Gastroesophageal sphincter (tissue), 4 donors: ENCODE measurements around the gene RBM42. TPM values are rescaled to one million over a fixed set of nuclear protein-coding genes. Genes with fewer than 3 reads are reported as not detected.
"Not testable (repeated sequence)": the region's sequence is repeated elsewhere in the genome, so short reads cannot be mapped to it uniquely, and the experiment has no call there.

Source experiments
- ATAC-seq: fragments of 150-250 bp; one replicate; pipeline ENCODE4 v1.9.1; 2016; ENCODE audit warnings: mild to moderate bottlenecking, moderate library complexity
- H3K27ac ChIP-seq, 4 donors: fragments of 200-600 bp; sonication (generic) in 3 of 4; 1 replicate in 3 of 4; 2 replicates in 1 of 4; pipeline ENCODE4 v1.5.1; 2016 to 2019
- H3K27me3 ChIP-seq: fragments of 200-600 bp; sonication (generic); one replicate; pipeline ENCODE4 v1.5.1; 2019
- H3K36me3 ChIP-seq, 2 donors: fragments of 200-600 bp; sonication (generic); one replicate each; pipeline ENCODE4 v1.5.1; 2019; ENCODE audit warnings: control low read depth in 1 of 2
- H3K4me1 ChIP-seq, 3 donors: fragments of 200-600 bp; sonication (generic); 1 replicate in 2 of 3; 2 replicates in 1 of 3; pipeline ENCODE4 v1.5.1; 2016 to 2019; ENCODE audit warnings: control low read depth in 2 of 3
- H3K4me3 ChIP-seq, 2 donors: fragments of 200-600 bp; sonication (generic); one replicate each; pipeline ENCODE4 v1.5.1; 2019; ENCODE audit warnings: mild to moderate bottlenecking in 1 of 2, moderate library complexity in 1 of 2
- H3K9me3 ChIP-seq, 3 donors: fragments of 200-600 bp; sonication (generic); one replicate each; pipeline ENCODE4 v1.5.1; 2017 to 2019; ENCODE audit warnings: control low read depth in 2 of 3
- EP300 ChIP-seq: sonication (generic); formaldehyde crosslinking; IDR thresholded peaks from one replicate; pipeline ENCODE4 v1.6.1; 2017; ENCODE audit warnings: antibody characterized with exemption, mild to moderate bottlenecking
- POLR2A ChIP-seq, 2 donors: fragments of 450-650 bp; IDR thresholded peaks; one replicate each; pipeline ENCODE4 v1.6.1; 2017; ENCODE audit warnings: antibody characterized with exemption in 2 of 2, mild to moderate bottlenecking in 2 of 2, moderate library complexity in 1 of 2
- POLR2AphosphoS5 ChIP-seq: sonication (generic); formaldehyde crosslinking; IDR thresholded peaks from one replicate; pipeline ENCODE4 v1.6.1; 2017; ENCODE audit warnings: antibody characterized with exemption
- WGBS, 2 donors: methylation state at CpG; one replicate each; pipeline ENCODE4 v1.1.5; 2018; ENCODE audit warnings: low coverage in 1 of 2; 5-methylcytosine and 5-hydroxymethylcytosine counted together
- total RNA-seq, 4 donors: library from RNA; depleted of rRNA; stranded (reverse); fragments of >200 nt; gene quantifications; one replicate each; pipeline ENCODE4 v1.1.0, GENCODE V29; 2016
- TF ChIP-seq, protein P1 (sequence below), 4 experiments: fragments of 200-600 bp in 2 of 4; fragments of 450-650 bp in 2 of 4; sonication (generic) in 1 of 4; IDR thresholded peaks; one replicate each; pipeline ENCODE4 v1.5.1; 2017 to 2019; ENCODE audit warnings: antibody characterized with exemption in 4 of 4, mild to moderate bottlenecking in 2 of 4, moderate library complexity in 2 of 4

RBM42 gene
- total RNA-seq, 4 donors from 2014 or later = 66.1 to 98.0 (median 72.8) TPM

DNA sequence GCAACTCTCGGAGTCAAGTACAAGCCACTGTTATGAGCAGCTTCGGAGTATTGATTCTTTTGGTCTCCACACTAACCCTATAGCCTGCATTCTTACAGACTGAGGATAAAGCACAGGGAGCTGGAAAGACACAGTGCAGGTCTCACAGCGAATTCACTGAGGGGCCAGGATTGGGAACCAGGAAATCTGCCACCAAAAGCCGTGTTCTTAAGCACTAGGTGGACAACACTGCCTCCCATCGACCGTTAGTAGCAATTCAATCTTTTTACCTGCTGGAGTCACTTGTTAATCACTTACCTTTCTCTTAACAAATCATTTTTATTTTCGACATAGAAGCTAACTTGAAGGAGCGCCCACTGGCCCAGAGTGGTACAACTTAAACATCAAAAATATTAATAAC lies 36.6 kb upstream of the RBM42 start:
- WGBS, 2 donors = 28 to 31% methylated on average over 5 to 8 of the region's 8 CpGs
- ATAC-seq = no peak
- Histone ChIP-seq H3K4me1 (no peaks in the 10 kb centered on the region), H3K36me3 (no peaks in the 10 kb centered on the region), H3K27ac (no peak overlapping the region), H3K27me3 (peaks cover 39% of the 10 kb centered on the region), H3K4me3 (no peak overlapping the region), H3K9me3 (no peaks in the 10 kb centered on the region)
- TF ChIP-seq, protein P1, sequence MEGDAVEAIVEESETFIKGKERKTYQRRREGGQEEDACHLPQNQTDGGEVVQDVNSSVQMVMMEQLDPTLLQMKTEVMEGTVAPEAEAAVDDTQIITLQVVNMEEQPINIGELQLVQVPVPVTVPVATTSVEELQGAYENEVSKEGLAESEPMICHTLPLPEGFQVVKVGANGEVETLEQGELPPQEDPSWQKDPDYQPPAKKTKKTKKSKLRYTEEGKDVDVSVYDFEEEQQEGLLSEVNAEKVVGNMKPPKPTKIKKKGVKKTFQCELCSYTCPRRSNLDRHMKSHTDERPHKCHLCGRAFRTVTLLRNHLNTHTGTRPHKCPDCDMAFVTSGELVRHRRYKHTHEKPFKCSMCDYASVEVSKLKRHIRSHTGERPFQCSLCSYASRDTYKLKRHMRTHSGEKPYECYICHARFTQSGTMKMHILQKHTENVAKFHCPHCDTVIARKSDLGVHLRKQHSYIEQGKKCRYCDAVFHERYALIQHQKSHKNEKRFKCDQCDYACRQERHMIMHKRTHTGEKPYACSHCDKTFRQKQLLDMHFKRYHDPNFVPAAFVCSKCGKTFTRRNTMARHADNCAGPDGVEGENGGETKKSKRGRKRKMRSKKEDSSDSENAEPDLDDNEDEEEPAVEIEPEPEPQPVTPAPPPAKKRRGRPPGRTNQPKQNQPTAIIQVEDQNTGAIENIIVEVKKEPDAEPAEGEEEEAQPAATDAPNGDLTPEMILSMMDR (IDR thresholded peaks at IDR 0.05) = peak in 2 of 4 experiments; percentile 10 to 26
- TF ChIP-seq POLR2A (IDR thresholded peaks at IDR 0.05) = no peak

DNA sequence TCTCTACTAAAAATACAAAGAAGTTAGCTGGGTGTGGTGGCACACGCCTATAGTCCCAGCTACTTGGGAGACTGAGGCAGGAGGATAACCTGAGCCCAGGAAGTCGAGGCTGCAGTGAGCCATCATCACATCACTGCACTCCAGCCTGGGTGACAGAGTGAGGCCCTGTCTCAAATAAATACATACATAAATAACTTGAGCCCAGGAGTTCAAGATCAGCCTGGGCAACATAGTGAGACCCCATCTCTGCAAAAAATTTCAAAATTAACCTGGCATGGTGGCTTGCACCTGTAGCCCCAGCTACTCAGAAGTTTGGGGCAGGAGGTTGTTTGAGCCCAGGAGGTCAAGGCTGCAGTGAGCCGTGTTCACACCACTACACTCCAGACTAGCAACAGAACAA lies 33.8 kb upstream of the RBM42 start:
- not testable (repeated sequence) for H3K4me1 ChIP-seq, H3K9me3 ChIP-seq, H3K4me3 ChIP-seq, H3K36me3 ChIP-seq, H3K27ac ChIP-seq, ATAC-seq
- H3K27me3 ChIP-seq = peaks cover 35% of the 10 kb centered on the region
- 63 to 100% methylated on average over 1 to 2 of the region's 3 CpGs for WGBS, 2 donors

DNA sequence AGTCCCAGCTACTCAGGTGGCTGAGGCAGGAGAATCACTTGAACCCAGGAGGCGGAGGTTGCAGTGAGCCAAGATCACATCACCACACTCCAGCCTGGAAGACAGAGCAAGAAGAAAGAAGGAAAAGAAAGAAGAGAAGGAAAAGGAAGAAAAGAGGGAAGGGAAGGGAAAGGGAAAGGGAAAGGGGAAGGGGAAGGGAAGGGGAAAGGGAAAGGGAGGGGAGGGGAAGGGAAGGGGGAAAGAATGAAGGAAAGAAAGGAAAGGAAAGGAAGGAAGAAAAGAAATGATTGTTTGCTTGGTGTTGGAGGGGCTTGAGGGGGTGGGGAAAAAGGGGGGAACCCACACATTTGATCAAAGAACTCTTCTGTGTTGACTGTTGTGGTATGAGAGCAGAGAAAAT lies 32.9 kb upstream of the RBM42 start:
- no peak for TF ChIP-seq EP300
- TF ChIP-seq, protein P1 (IDR thresholded peaks at IDR 0.05) = no peak
- no peak for TF ChIP-seq POLR2A (IDR thresholded peaks at IDR 0.05)
- no peak for TF ChIP-seq POLR2AphosphoS5

DNA sequence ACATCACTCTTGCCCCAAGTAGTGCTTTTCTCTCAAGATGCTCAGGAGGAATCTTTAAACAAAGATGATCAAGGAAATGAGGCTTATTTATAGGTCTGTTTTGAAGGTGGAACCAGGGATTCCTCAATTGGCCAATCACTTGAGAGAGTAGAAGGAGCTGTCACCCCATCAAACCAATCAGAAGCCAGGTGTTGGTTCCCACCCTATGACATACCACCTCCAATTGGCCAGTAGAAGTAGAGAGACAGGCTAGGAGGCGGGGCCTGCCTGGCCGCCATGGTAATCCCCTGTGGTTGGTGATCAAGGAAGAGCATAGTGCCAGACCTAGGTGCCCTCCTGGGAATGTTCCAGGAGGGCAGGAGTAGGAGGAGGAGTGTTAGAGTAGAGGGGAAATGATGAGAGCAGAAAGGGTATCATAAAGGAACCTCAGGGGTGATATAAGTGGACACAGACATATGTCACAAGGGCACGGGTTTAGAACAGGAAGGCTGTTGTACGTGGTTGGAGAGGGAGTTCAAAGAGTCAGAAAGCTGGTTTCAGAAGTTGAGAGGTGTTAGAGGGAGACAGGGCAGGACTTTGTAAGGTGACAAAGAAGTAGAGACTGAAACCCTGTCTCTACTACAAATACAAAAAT lies 32.4 kb upstream of the RBM42 start:
- Histone ChIP-seq H3K27me3 (peaks cover 33% of the 10 kb centered on the region), H3K4me3 (no peak overlapping the region), H3K27ac (no peak overlapping the region), H3K36me3 (no peaks in the 10 kb centered on the region), H3K4me1 (no peaks in the 10 kb centered on the region), H3K9me3 (no peaks in the 10 kb centered on the region)
- 67 to 69% methylated on average over 4 of the region's 4 CpGs for WGBS, 2 donors
- no peak for ATAC-seq
- TF ChIP-seq POLR2AphosphoS5 = no peak
- TF ChIP-seq EP300 = no peak
- TF ChIP-seq, protein P1 (IDR thresholded peaks at IDR 0.05) = no peak
- TF ChIP-seq POLR2A (IDR thresholded peaks at IDR 0.05) = no peak

More for the DNA sequence above, 32.9 kb upstream of the RBM42 start:
- H3K9me3 ChIP-seq = no peaks in the 10 kb centered on the region
- 88 to 100% methylated on average over 1 of the region's 1 CpG for WGBS, 2 donors
- H3K27me3 ChIP-seq = peaks cover 35% of the 10 kb centered on the region
- H3K27ac ChIP-seq = no peak overlapping the region
- no peaks in the 10 kb centered on the region for H3K4me1 ChIP-seq
- ATAC-seq = no peak
- no peaks in the 10 kb centered on the region for H3K36me3 ChIP-seq
- no peak overlapping the region for H3K4me3 ChIP-seq

DNA sequence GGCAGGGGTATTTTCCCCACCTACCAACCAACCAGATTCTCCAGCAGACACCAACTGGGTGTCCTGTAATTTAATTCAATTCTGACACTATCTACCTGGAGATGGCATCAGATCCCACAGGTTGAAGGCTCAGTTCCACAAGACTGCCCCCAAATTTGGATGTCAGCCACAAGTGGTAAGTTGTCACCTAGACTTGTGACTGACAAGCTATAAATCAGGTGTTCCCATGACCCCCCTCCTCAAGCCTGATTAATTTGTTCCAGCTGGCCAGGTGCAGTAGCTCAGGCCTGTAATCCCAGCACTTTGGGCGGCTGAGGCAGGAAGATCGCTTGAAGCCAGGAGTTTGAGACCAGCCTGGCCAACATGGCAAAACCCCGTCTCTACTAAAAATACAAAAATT lies 26.9 kb upstream of the RBM42 start:
- H3K9me3 ChIP-seq = peaks cover 0 to under 1% (median 0%) of the 10 kb centered on the region in 3 donors
- no peak overlapping the region for H3K27ac ChIP-seq
- H3K27me3 ChIP-seq = peaks cover 14% of the 10 kb centered on the region
- no CpG with 5 or more reads among the region's 3 CpGs for WGBS, 2 donors
- no peaks in the 10 kb centered on the region for H3K36me3 ChIP-seq
- no peak for ATAC-seq
- H3K4me1 ChIP-seq = no peaks in the 10 kb centered on the region
- TF ChIP-seq POLR2A (IDR thresholded peaks at IDR 0.05) (no peak), EP300 (no peak), POLR2AphosphoS5 (no peak)
- TF ChIP-seq, protein P1 (IDR thresholded peaks at IDR 0.05) = no peak
- H3K4me3 ChIP-seq = no peak overlapping the region

DNA sequence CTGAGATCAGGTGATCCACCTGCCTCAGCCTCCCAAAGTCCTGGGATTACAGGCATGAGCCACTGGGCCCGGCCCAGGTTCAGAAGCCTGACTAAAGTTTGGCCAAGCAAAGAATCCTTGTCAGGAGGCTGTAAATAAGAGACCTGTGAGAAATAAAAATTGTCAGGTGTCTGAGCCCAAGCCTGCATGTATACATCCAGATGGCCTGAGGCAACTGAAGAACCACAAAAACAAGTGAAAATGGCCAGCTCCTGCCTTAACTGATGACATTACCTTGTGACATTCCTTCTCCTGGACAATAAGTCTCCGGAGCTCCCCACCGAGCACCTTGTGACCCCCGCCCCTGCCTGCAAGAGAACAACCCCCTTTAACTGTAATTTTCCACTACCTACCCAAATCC lies 24.4 kb upstream of the RBM42 start:
- H3K36me3 ChIP-seq, H3K4me1 ChIP-seq, ATAC-seq, H3K27ac ChIP-seq, H3K4me3 ChIP-seq: not testable (repeated sequence)
- WGBS, 2 donors = 38 to 63% methylated on average over 1 to 3 of the region's 4 CpGs
- Histone ChIP-seq H3K27me3 (peaks cover 14% of the 10 kb centered on the region), H3K9me3 (peaks cover 0 to 13% (median 0%) of the 10 kb centered on the region in 3 donors)

DNA sequence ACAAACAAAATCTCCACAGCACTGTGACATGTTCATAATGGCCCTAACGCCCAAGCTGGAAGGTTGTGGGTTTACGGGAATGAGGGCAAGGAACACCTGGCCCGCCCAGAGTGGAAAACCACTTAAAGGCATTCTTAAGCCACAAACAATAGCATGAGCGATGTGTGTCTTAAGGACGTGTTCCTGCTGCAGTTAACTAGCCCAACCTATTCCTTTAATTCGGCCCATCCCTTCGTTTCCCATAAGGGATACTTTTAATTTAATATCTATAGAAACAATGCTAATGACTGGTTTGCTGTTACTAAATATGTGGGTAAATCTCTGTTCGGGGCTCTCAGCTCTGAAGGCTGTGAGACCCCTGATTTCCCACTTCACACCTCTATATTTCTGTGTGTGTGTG lies 21.7 kb upstream of the RBM42 start:
- not testable (repeated sequence) for H3K4me3 ChIP-seq, ATAC-seq, H3K27ac ChIP-seq, H3K36me3 ChIP-seq, H3K4me1 ChIP-seq, H3K27me3 ChIP-seq
- 79 to 88% methylated on average over 4 to 8 of the region's 8 CpGs for WGBS, 2 donors
- peaks cover 0 to 13% (median 0%) of the 10 kb centered on the region in 3 donors for H3K9me3 ChIP-seq
